T follicular helper cell (primary cell): ENCODE measurements around the gene NCAN.
"Not testable (repeated sequence)": the region's sequence is repeated elsewhere in the genome, so short reads cannot be mapped to it uniquely, and the experiment has no call there.

ENCODE experiments used
- DNase-seq: peaks from one replicate; pipeline ENCODE4 v3.0.0-alpha.2; 2020; ENCODE audit warnings: low read depth

Gene NCAN

GRCh38 chr19:19193926-19194325 is 17.8 kb upstream of the NCAN start:
- DNase-seq: no peak

- no peak for DNase-seq
Measured at GRCh38 chr19:19201697-19202630, 9.8 kb upstream of the NCAN start.

GRCh38 chr19:19202707-19203011 is 9.1 kb upstream of the NCAN start:
- no peak for DNase-seq

GRCh38 chr19:19203012-19203856 is 8.5 kb upstream of the NCAN start, which contains the start of gene NR2C2AP:
Gene NR2C2AP (minus strand): TSS chr19:19203414. CDS start chr19:19203060, 354 bp downstream.
- peak; percentile 86 for DNase-seq

GRCh38 chr19:19204181-19204580 is 7.6 kb upstream of the NCAN start:
- no peak for DNase-seq

- DNase-seq: no peak
Measured at GRCh38 chr19:19205416-19206410, 6.0 kb upstream of the NCAN start.

GRCh38 chr19:19206938-19207337 is 4.8 kb upstream of the NCAN start:
- no peak for DNase-seq

- DNase-seq: no peak
Measured at GRCh38 chr19:19207637-19208572, 3.9 kb upstream of the NCAN start.

- DNase-seq: no peak
Measured at GRCh38 chr19:19209372-19209771, 2.4 kb upstream of the NCAN start.

GRCh38 chr19:19212916-19213315 is 1.2 kb downstream of the NCAN start:
- no peak for DNase-seq

- DNase-seq: no peak
Measured at GRCh38 chr19:19213426-19214158, 1.8 kb downstream of the NCAN start.

GRCh38 chr19:19214159-19214490 is 2.4 kb downstream of the NCAN start:
- no peak for DNase-seq

- DNase-seq: no peak
Measured at GRCh38 chr19:19214892-19215291, 3.1 kb downstream of the NCAN start.

- no peak for DNase-seq
Measured at GRCh38 chr19:19215792-19216191, 4.0 kb downstream of the NCAN start.

GRCh38 chr19:19217099-19217498 is 5.3 kb downstream of the NCAN start:
- DNase-seq: no peak

GRCh38 chr19:19218911-19219310 is 7.2 kb downstream of the NCAN start:
- no peak for DNase-seq

- DNase-seq: not testable (repeated sequence)
Measured at GRCh38 chr19:19221000-19221399, 9.2 kb downstream of the NCAN start.

- no peak for DNase-seq
Measured at GRCh38 chr19:19223060-19223459, 11.3 kb downstream of the NCAN start.

GRCh38 chr19:19223636-19224035 is 11.9 kb downstream of the NCAN start:
- no peak for DNase-seq
